ENCODE data around the gene C1orf52. TPM values are rescaled to one million over a fixed set of nuclear protein-coding genes. Genes with fewer than 3 reads are reported as not detected.

Gene C1orf52
- total RNA-seq, 4 donors from 2014 or later = 12.7 to 27.2 (median 21.0) TPM

GRCh38 chr1:85296980-85297379 lies 37.5 kb upstream of the C1orf52 start:
- Histone ChIP-seq H3K9me3 (no peaks in the 10 kb centered on the region), H3K4me1 (peaks cover 0 to 21% (median 9%) of the 10 kb centered on the region in 3 donors), H3K27ac (peak overlapping the region in 2 of 4 donors; percentile 66 to 75), H3K36me3 (no peaks in the 10 kb centered on the region), H3K4me3 (no peak overlapping the region), H3K27me3 (no peaks in the 10 kb centered on the region)
- TF ChIP-seq CTCF (IDR thresholded peaks at IDR 0.05) (no peak), POLR2A (IDR thresholded peaks at IDR 0.05) (no peak), EP300 (IDR thresholded peaks at IDR 0.05) (no peak), POLR2AphosphoS5 (IDR thresholded peaks at IDR 0.05) (no peak)
- WGBS, 2 donors (ENCODE audit: low coverage in 1 of 2) = 23 to 30% methylated on average over 1 of the region's 1 CpG
- ATAC-seq = no peak

- H3K9me3 ChIP-seq = no peaks in the 10 kb centered on the region
- H3K27me3 ChIP-seq = no peaks in the 10 kb centered on the region
- H3K4me3 ChIP-seq = no peak overlapping the region
- no peaks in the 10 kb centered on the region for H3K36me3 ChIP-seq
- H3K27ac ChIP-seq = no peak overlapping the region
- no peak for ATAC-seq
- no peak for TF ChIP-seq POLR2A (IDR thresholded peaks at IDR 0.05)
- TF ChIP-seq CTCF (IDR thresholded peaks at IDR 0.05) = no peak
- TF ChIP-seq EP300 (IDR thresholded peaks at IDR 0.05) = no peak
- TF ChIP-seq POLR2AphosphoS5 (IDR thresholded peaks at IDR 0.05) = no peak
- peaks cover 0 to 21% (median 9%) of the 10 kb centered on the region in 3 donors for H3K4me1 ChIP-seq
- 61 to 100% methylated on average over 1 to 2 of the region's 4 CpGs for WGBS, 2 donors (ENCODE audit: low coverage in 1 of 2)
These were observed 36.2 kb upstream of the C1orf52 start for GRCh38 chr1:85295654-85296053.

GRCh38 chr1:85295006-85295431 lies 35.6 kb upstream of the C1orf52 start:
- no peak overlapping the region for H3K27ac ChIP-seq
- peaks cover 0 to 21% (median 9%) of the 10 kb centered on the region in 3 donors for H3K4me1 ChIP-seq
- no peak for ATAC-seq
- TF ChIP-seq POLR2AphosphoS5 (IDR thresholded peaks at IDR 0.05) (no peak), POLR2A (IDR thresholded peaks at IDR 0.05) (no peak), CTCF (IDR thresholded peaks at IDR 0.05) (no peak), EP300 (IDR thresholded peaks at IDR 0.05) (no peak)
- H3K27me3 ChIP-seq = no peaks in the 10 kb centered on the region
- 40 to 50% methylated on average over 3 of the region's 3 CpGs for WGBS, 2 donors (ENCODE audit: low coverage in 1 of 2)
- no peaks in the 10 kb centered on the region for H3K36me3 ChIP-seq
- no peak overlapping the region for H3K4me3 ChIP-seq
- no peaks in the 10 kb centered on the region for H3K9me3 ChIP-seq

- WGBS, 2 donors (ENCODE audit: low coverage in 1 of 2) = 100% methylated on average over 2 of the region's 2 CpGs
- TF ChIP-seq CTCF (IDR thresholded peaks at IDR 0.05) = no peak
- TF ChIP-seq EP300 (IDR thresholded peaks at IDR 0.05) = no peak
- no peak for TF ChIP-seq POLR2AphosphoS5 (IDR thresholded peaks at IDR 0.05)
- no peak for TF ChIP-seq POLR2A (IDR thresholded peaks at IDR 0.05)
- Histone ChIP-seq H3K27me3 (no peaks in the 10 kb centered on the region), H3K9me3 (no peaks in the 10 kb centered on the region), H3K36me3 (no peaks in the 10 kb centered on the region), H3K27ac (no peak overlapping the region), H3K4me1 (no peaks in the 10 kb centered on the region), H3K4me3 (no peak overlapping the region)
- ATAC-seq = no peak
These were observed 31.4 kb upstream of the C1orf52 start for GRCh38 chr1:85290826-85291225.

- Histone ChIP-seq H3K36me3 (no peaks in the 10 kb centered on the region), H3K9me3 (no peaks in the 10 kb centered on the region), H3K27me3 (no peaks in the 10 kb centered on the region), H3K27ac (no peak overlapping the region), H3K4me3 (no peak overlapping the region), H3K4me1 (no peaks in the 10 kb centered on the region)
- ATAC-seq = no peak
- TF ChIP-seq POLR2A (IDR thresholded peaks at IDR 0.05) (no peak), POLR2AphosphoS5 (IDR thresholded peaks at IDR 0.05) (no peak), EP300 (IDR thresholded peaks at IDR 0.05) (no peak), CTCF (IDR thresholded peaks at IDR 0.05) (no peak)
- 91 to 100% methylated on average over 1 to 4 of the region's 4 CpGs for WGBS, 2 donors (ENCODE audit: low coverage in 1 of 2)
These were observed 30.4 kb upstream of the C1orf52 start for GRCh38 chr1:85289848-85290335.
